HepG2 (cell line): ENCODE data around the gene POU2F1. TPM values are rescaled to one million over a fixed set of nuclear protein-coding genes. Genes with fewer than 3 reads are reported as not detected.

Experiments
- ARID5B ChIP-seq: IDR thresholded peaks from 2 replicates; pipeline ENCODE4 v1.4.0; 2020; ENCODE audit warnings: mild to moderate bottlenecking, missing genetic modification reagents
- BCL6 ChIP-seq: IDR thresholded peaks from 2 replicates; pipeline ENCODE4 v1.6.1; 2016; ENCODE audit warnings: missing genetic modification reagents, missing compliant biosample characterization
- CEBPG ChIP-seq: IDR thresholded peaks from 2 replicates; pipeline ENCODE4 v1.6.1; 2016
- ETV5 ChIP-seq: IDR thresholded peaks from 2 replicates; pipeline ENCODE4 v1.6.1; 2018; ENCODE audit warnings: missing biosample characterization, missing genetic modification reagents, inconsistent platforms, borderline replicate concordance
- FOXP1 ChIP-seq, 2 experiments: fragments of 450-650 bp in 1 of 2; IDR thresholded peaks; 2 replicates each; pipeline ENCODE4 v1.6.1; 2017 to 2018; ENCODE audit warnings: antibody characterized with exemption in 1 of 2
- HIVEP1 ChIP-seq: sonication (generic); formaldehyde crosslinking; IDR thresholded peaks from 2 replicates; pipeline ENCODE4 v1.4.0; 2020; ENCODE audit warnings: mild to moderate bottlenecking, missing genetic modification reagents
- IRX3 ChIP-seq: sonication (generic); formaldehyde crosslinking; IDR thresholded peaks from 2 replicates; pipeline ENCODE4 v1.8.1; 2023; ENCODE audit warnings: mild to moderate bottlenecking, low read depth, missing genetic modification reagents, borderline replicate concordance
- MBNL3 ChIP-seq: fragments of 250-450 bp; sonication (Bioruptor Pico); conservative IDR thresholded peaks from 2 replicates; pipeline ENCODE4 v1.8.0; 2022; ENCODE audit warnings: mild to moderate bottlenecking, inconsistent platforms
- TBP ChIP-seq: sonication (generic); formaldehyde crosslinking; IDR thresholded peaks from 2 replicates; pipeline ENCODE4 v1.5.0; 2020; ENCODE audit warnings: missing genetic modification reagents
- ZBED4 ChIP-seq: sonication (generic); formaldehyde crosslinking; IDR thresholded peaks from 2 replicates; pipeline ENCODE4 v1.4.0; 2020; ENCODE audit warnings: missing genetic modification reagents, borderline replicate concordance
- ZFP90 ChIP-seq: sonication (generic); formaldehyde crosslinking; IDR thresholded peaks from 2 replicates; pipeline ENCODE4 v1.8.0; 2022; ENCODE audit warnings: missing genetic modification reagents, mild to moderate bottlenecking, inconsistent platforms, borderline replicate concordance
- ZNF12 ChIP-seq: sonication (generic); formaldehyde crosslinking; IDR thresholded peaks from 2 replicates; pipeline ENCODE4 v1.5.0; 2020; ENCODE audit warnings: missing genetic modification reagents
- ZSCAN20 ChIP-seq: sonication (generic); formaldehyde crosslinking; IDR thresholded peaks from 2 replicates; pipeline ENCODE4 v1.4.0; 2020; ENCODE audit warnings: missing genetic modification reagents, mild to moderate bottlenecking, borderline replicate concordance
- polyA plus RNA-seq, 8 experiments: library from polyadenylated mRNA; depleted of rRNA in 3 of 8; stranded (reverse) in 7 of 8; unstranded in 1 of 8; fragments of >200 nt; fragmentation: Illumina TruSeq in 4 of 8; extraction: Trizol in 4 of 8; gene quantifications; 2 replicates each; pipeline versions ENCODE4 v1.2.1 to v1.2.3, GENCODE V29; 2011 to 2016; ENCODE audit warnings: low read depth in 4 of 8, missing spikeins in 1 of 8, mixed read lengths in 1 of 8; ENCODE audit not compliant: insufficient read depth in 1 of 8
- total RNA-seq, 5 experiments: library from RNA; depleted of rRNA; stranded (reverse); fragments of >200 nt; fragmentation: Illumina TruSeq; extraction: Trizol; gene quantifications; 2 replicates each; pipeline ENCODE4 v1.2.3, GENCODE V29; 2016; ENCODE audit warnings: low read depth in 1 of 5
- TF ChIP-seq, protein P1 (sequence below): sonication (generic); formaldehyde crosslinking; IDR thresholded peaks from 2 replicates; pipeline ENCODE4 v1.8.1; 2023; ENCODE audit warnings: mild to moderate bottlenecking, missing genetic modification reagents
- TF ChIP-seq, protein P2 (sequence below): sonication (generic); formaldehyde crosslinking; IDR thresholded peaks from 2 replicates; pipeline ENCODE4 v1.4.0; 2020; ENCODE audit warnings: mild to moderate bottlenecking, missing genetic modification reagents, borderline replicate concordance
- TF ChIP-seq, protein P3 (sequence below): IDR thresholded peaks from 2 replicates; pipeline ENCODE4 v1.6.1; 2012; ENCODE audit warnings: low read length, improper control_type of control experiment

Gene POU2F1
- total and polyA plus RNA-seq, 2 of the 13 experiments (the other 11 are each of a cell fraction or from before 2014, with no cell fraction given): 10.2 to 13.0 TPM

- TF ChIP-seq TBP (CRISPR knock-in tag) (no peak), ZSCAN20 (CRISPR knock-in tag) (no peak), BCL6 (CRISPR knock-in tag) (peak; percentile 58), ETV5 (no peak), IRX3 (CRISPR knock-in tag) (no peak), FOXP1 (IDR thresholded peaks at IDR 0.05) (no peak), FOXP1 (CRISPR knock-in tag; IDR thresholded peaks at IDR 0.05) (no peak), ZFP90 (CRISPR knock-in tag) (no peak), MBNL3 (CRISPR knock-in tag) (no peak), HIVEP1 (CRISPR knock-in tag) (no peak), ZNF12 (CRISPR knock-in tag) (no peak), CEBPG (CRISPR knock-in tag) (peak; percentile 45; the same call in 1 of the 2 replicates), ARID5B (CRISPR knock-in tag) (0 out of 2 replicates have a peak, but pooled peaks have one; percentile 23), ZBED4 (no peak)
- TF ChIP-seq, protein P1, sequence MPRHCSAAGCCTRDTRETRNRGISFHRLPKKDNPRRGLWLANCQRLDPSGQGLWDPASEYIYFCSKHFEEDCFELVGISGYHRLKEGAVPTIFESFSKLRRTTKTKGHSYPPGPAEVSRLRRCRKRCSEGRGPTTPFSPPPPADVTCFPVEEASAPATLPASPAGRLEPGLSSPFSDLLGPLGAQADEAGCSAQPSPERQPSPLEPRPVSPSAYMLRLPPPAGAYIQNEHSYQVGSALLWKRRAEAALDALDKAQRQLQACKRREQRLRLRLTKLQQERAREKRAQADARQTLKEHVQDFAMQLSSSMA: no peak
- TF ChIP-seq, protein P2, sequence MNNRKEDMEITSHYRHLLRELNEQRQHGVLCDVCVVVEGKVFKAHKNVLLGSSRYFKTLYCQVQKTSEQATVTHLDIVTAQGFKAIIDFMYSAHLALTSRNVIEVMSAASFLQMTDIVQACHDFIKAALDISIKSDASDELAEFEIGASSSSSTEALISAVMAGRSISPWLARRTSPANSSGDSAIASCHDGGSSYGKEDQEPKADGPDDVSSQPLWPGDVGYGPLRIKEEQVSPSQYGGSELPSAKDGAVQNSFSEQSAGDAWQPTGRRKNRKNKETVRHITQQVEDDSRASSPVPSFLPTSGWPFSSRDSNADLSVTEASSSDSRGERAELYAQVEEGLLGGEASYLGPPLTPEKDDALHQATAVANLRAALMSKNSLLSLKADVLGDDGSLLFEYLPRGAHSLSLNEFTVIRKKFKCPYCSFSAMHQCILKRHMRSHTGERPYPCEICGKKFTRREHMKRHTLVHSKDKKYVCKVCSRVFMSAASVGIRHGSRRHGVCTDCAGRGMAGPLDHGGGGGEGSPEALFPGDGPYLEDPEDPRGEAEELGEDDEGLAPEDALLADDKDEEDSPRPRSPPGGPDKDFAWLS (CRISPR knock-in tag): no peak
- TF ChIP-seq, protein P3, sequence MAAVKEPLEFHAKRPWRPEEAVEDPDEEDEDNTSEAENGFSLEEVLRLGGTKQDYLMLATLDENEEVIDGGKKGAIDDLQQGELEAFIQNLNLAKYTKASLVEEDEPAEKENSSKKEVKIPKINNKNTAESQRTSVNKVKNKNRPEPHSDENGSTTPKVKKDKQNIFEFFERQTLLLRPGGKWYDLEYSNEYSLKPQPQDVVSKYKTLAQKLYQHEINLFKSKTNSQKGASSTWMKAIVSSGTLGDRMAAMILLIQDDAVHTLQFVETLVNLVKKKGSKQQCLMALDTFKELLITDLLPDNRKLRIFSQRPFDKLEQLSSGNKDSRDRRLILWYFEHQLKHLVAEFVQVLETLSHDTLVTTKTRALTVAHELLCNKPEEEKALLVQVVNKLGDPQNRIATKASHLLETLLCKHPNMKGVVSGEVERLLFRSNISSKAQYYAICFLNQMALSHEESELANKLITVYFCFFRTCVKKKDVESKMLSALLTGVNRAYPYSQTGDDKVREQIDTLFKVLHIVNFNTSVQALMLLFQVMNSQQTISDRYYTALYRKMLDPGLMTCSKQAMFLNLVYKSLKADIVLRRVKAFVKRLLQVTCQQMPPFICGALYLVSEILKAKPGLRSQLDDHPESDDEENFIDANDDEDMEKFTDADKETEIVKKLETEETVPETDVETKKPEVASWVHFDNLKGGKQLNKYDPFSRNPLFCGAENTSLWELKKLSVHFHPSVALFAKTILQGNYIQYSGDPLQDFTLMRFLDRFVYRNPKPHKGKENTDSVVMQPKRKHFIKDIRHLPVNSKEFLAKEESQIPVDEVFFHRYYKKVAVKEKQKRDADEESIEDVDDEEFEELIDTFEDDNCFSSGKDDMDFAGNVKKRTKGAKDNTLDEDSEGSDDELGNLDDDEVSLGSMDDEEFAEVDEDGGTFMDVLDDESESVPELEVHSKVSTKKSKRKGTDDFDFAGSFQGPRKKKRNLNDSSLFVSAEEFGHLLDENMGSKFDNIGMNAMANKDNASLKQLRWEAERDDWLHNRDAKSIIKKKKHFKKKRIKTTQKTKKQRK: no peak
Measured at GRCh38 chr1:167332503-167332902, 111.8 kb downstream of the POU2F1 start (continued).
